ENCODE data around the gene ATP2B3. TPM values are rescaled to one million over a fixed set of nuclear protein-coding genes. Genes with fewer than 3 reads are reported as not detected.
A peak's percentile ranks its signal among the peaks of the same experiment; 100 is the strongest.

The ATP2B3 gene
- total RNA-seq, 1 donor from 2014 or later = 0.21 TPM

DNA sequence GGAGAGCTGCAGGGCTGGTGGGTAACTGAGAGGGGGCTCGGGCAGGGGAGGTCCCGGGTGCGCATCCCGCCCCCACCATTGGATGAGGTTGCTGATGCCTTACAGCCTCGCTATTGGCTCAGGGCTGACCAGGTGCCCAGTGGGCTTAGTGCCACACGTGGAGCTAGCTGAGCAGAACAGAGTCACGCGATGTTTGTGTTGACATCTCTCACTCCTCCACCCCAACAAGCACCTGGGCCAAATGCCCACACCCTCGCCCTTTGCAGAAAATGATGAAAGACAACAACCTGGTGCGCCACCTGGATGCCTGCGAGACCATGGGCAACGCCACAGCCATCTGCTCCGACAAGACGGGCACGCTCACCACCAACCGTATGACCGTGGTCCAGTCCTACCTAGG is 31.8 kb downstream of the ATP2B3 start:
- no peak for DNase-seq (ENCODE audit: extremely low spot score, unreplicated experiment)
- TF ChIP-seq, protein P1, sequence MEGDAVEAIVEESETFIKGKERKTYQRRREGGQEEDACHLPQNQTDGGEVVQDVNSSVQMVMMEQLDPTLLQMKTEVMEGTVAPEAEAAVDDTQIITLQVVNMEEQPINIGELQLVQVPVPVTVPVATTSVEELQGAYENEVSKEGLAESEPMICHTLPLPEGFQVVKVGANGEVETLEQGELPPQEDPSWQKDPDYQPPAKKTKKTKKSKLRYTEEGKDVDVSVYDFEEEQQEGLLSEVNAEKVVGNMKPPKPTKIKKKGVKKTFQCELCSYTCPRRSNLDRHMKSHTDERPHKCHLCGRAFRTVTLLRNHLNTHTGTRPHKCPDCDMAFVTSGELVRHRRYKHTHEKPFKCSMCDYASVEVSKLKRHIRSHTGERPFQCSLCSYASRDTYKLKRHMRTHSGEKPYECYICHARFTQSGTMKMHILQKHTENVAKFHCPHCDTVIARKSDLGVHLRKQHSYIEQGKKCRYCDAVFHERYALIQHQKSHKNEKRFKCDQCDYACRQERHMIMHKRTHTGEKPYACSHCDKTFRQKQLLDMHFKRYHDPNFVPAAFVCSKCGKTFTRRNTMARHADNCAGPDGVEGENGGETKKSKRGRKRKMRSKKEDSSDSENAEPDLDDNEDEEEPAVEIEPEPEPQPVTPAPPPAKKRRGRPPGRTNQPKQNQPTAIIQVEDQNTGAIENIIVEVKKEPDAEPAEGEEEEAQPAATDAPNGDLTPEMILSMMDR (IDR thresholded peaks at IDR 0.05) = no peak
- Mint-ChIP-seq H3K9me3 (ENCODE audit: unreplicated experiment) (no peaks in the 10 kb centered on the region), H3K27ac (ENCODE audit: unreplicated experiment) (no peak overlapping the region), H3K36me3 (ENCODE audit: unreplicated experiment) (no peaks in the 10 kb centered on the region), H3K27me3 (ENCODE audit: unreplicated experiment) (peaks cover 8% of the 10 kb centered on the region), H3K4me1 (ENCODE audit: unreplicated experiment) (no peaks in the 10 kb centered on the region), H3K4me3 (ENCODE audit: unreplicated experiment) (no peak overlapping the region)

DNA sequence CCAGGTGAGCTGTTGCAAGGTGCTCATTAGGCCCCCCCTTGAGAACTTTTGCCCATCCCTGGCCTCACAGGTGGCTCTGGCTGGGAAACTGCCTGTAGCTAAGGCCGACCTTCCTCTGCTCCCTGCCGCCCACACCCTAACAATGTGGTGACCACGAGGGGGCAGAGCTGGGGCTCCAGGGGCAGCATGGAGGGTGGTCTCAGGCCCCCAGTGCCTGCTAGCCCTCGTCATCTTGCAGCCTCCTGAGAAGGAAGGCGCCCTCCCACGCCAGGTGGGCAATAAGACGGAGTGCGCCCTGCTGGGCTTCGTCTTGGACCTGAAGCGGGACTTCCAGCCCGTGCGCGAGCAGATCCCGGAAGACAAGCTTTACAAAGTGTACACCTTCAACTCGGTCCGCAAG is 32.4 kb downstream of the ATP2B3 start:
- H3K27ac Mint-ChIP-seq (ENCODE audit: unreplicated experiment) = no peak overlapping the region
- TF ChIP-seq, protein P1 (IDR thresholded peaks at IDR 0.05) = no peak
- no peaks in the 10 kb centered on the region for H3K36me3 Mint-ChIP-seq (ENCODE audit: unreplicated experiment)
- no peak for DNase-seq (ENCODE audit: extremely low spot score, unreplicated experiment)
- H3K9me3 Mint-ChIP-seq (ENCODE audit: unreplicated experiment) = no peaks in the 10 kb centered on the region
- no peaks in the 10 kb centered on the region for H3K4me1 Mint-ChIP-seq (ENCODE audit: unreplicated experiment)
- H3K4me3 Mint-ChIP-seq (ENCODE audit: unreplicated experiment) = no peak overlapping the region
- H3K27me3 Mint-ChIP-seq (ENCODE audit: unreplicated experiment) = peaks cover 8% of the 10 kb centered on the region

DNA sequence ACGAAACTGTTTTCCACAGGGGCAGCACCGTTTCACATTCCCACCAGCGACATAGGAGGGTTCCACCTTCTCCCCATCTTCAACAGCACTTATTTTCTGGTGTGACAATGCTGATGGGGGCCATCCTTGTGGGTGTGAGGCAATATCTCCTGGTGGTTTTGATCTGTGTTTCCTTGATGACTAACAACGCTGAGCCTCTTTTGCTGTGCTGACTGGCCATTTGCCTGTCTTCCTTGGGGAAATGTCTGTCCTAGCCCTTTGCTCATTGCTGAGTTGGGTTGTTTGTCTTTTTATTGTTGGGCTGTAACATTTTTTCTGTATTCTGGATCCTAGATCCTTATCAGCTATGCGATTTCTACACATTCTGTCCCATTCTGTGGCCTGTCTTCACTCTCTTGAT is 33.7 kb downstream of the ATP2B3 start:
- H3K9me3 Mint-ChIP-seq (ENCODE audit: unreplicated experiment) = no peaks in the 10 kb centered on the region

DNA sequence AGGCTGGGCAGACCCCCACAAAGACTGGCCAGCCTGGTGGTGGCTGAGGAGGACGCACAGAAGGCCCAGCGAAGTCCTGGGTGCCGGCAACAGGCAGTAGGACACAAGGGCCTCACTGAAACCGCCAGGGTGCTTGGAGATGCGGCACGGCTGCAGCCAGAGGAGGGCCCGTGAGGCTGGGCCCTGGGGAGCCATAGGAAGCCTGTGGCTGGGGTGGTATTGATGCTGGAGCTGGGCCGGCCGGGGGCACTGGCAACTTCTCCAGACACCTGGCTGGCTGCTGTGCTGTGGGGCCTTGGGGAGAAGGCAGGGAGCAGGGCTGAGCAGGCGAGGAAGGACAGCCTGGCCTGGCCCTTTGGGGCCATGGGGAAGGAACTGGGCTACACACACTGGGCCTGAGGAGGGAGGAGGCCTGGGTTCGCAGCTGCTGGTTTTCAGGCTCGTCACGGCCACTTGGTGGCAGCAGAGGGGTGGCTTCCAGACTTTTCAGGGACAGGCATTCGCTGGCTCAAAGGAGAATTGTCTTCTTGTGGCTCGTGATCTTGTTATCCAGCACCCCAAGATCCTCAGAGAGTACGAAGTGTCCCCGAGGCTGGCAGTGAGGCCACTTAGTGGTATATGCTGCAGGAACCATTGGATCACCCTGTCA is 37.2 kb downstream of the ATP2B3 start:
- no peak for DNase-seq (ENCODE audit: extremely low spot score, unreplicated experiment)

More for the DNA sequence above, 33.7 kb downstream of the ATP2B3 start:
- no peak for DNase-seq (ENCODE audit: extremely low spot score, unreplicated experiment)
- Mint-ChIP-seq H3K27me3 (ENCODE audit: unreplicated experiment) (peaks cover 8% of the 10 kb centered on the region), H3K36me3 (ENCODE audit: unreplicated experiment) (no peaks in the 10 kb centered on the region), H3K4me1 (ENCODE audit: unreplicated experiment) (no peaks in the 10 kb centered on the region), H3K4me3 (ENCODE audit: unreplicated experiment) (no peak overlapping the region), H3K27ac (ENCODE audit: unreplicated experiment) (no peak overlapping the region)
- TF ChIP-seq, protein P1 (IDR thresholded peaks at IDR 0.05) = no peak

DNA sequence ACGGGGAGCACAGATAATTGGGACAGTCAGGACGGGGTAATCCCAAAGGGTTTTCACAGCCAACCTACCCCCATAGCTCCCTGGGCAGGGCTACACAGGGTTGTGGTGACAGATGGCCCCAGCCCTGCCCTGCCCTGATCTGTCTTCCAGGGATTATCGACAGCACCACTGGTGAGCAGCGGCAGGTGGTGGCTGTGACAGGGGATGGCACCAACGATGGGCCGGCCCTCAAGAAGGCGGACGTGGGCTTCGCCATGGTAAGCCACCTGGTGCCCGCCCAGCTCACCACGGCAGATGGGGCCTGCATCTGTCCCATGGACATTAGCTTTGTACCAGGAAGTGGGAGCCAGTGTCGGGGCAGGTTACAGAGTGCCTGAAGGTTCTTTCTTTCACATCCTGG is 39.3 kb downstream of the ATP2B3 start:
- Mint-ChIP-seq H3K4me1 (ENCODE audit: unreplicated experiment) (no peaks in the 10 kb centered on the region), H3K36me3 (ENCODE audit: unreplicated experiment) (no peaks in the 10 kb centered on the region), H3K9me3 (ENCODE audit: unreplicated experiment) (no peaks in the 10 kb centered on the region), H3K4me3 (ENCODE audit: unreplicated experiment) (no peak overlapping the region), H3K27me3 (ENCODE audit: unreplicated experiment) (no peaks in the 10 kb centered on the region), H3K27ac (ENCODE audit: unreplicated experiment) (no peak overlapping the region)
- DNase-seq (ENCODE audit: extremely low spot score, unreplicated experiment) = no peak
- TF ChIP-seq, protein P1 (IDR thresholded peaks at IDR 0.05) = no peak

More for the DNA sequence above, 37.2 kb downstream of the ATP2B3 start:
- no peaks in the 10 kb centered on the region for H3K27me3 Mint-ChIP-seq (ENCODE audit: unreplicated experiment)
- H3K4me1 Mint-ChIP-seq (ENCODE audit: unreplicated experiment) = no peaks in the 10 kb centered on the region
- no peak overlapping the region for H3K4me3 Mint-ChIP-seq (ENCODE audit: unreplicated experiment)
- no peaks in the 10 kb centered on the region for H3K9me3 Mint-ChIP-seq (ENCODE audit: unreplicated experiment)
- H3K27ac Mint-ChIP-seq (ENCODE audit: unreplicated experiment) = no peak overlapping the region
- TF ChIP-seq, protein P1 (IDR thresholded peaks at IDR 0.05) = peak; percentile 71
- no peaks in the 10 kb centered on the region for H3K36me3 Mint-ChIP-seq (ENCODE audit: unreplicated experiment)
